ENCODE measurements around the gene DPYSL5.

GRCh38 chr2:26805241-26805676 lies 42.7 kb upstream of the DPYSL5 start:
- TF ChIP-seq TAF1 (IDR thresholded peaks at IDR 0.05; ENCODE audit: borderline replicate concordance, insufficient read depth, low read length) (no peak), POLR2AphosphoS5 (IDR thresholded peaks at IDR 0.05; ENCODE audit: low read depth, low read length) (no peak), SIN3A (IDR thresholded peaks at IDR 0.05; ENCODE audit: borderline replicate concordance, insufficient read depth, low read length) (no peak), REST (IDR thresholded peaks at IDR 0.05; ENCODE audit: insufficient read depth in 1 of 2, low read depth in 2 of 2, low read length in 2 of 2) (no peak), FOXP2 (optimal IDR thresholded peaks at IDR 0.05; ENCODE audit: borderline replicate concordance, extremely low read depth, extremely low read length, insufficient read depth) (no peak)

Measured in PFSK-1 (cell line).